ENCODE data around the gene LRRC4C. TPM values are rescaled to one million over a fixed set of nuclear protein-coding genes. Genes with fewer than 3 reads are reported as not detected.

LRRC4C gene
- total RNA-seq, 3 donors from 2014 or later (not counting 1 experiment from before 2014, with no cell fraction given), result not detected

DNA sequence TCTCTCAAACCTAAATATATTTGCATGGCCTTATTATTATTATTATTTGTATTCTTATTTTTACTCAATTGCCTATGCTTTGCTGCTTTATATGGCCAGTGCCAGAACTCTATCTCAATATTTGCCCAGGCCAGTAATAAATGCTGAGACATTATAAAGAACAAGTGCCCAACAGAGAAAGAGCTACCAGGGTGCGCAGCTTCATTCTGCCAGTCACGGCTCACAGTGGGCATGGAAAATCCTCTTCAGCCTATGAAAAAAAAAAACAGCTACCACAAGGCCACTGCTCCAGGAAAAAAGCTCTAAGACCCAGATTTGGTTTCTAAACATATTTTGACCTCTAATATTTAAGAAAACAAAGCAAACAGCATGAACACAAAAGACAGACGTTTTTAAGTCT lies 1223.6 kb downstream of the LRRC4C start:
- Histone ChIP-seq H3K4me1 (ENCODE audit: control insufficient read depth, insufficient read depth, low read length) (no peaks in the 10 kb centered on the region), H3K27me3 (ENCODE audit: control insufficient read depth, insufficient read depth, low read length) (no peaks in the 10 kb centered on the region), H3K4me3 (ENCODE audit: low read length) (no peak overlapping the region), H3K36me3 (ENCODE audit: control insufficient read depth, insufficient read depth, low read length) (no peaks in the 10 kb centered on the region), H3K9me3 (ENCODE audit: control insufficient read depth, insufficient read depth, low read length) (no peaks in the 10 kb centered on the region), H3K27ac (ENCODE audit: low read length) (no peak overlapping the region)
- ATAC-seq (no peak), DNase-seq (no peak)
- Mint-ChIP-seq H3K36me3 (no peaks in the 10 kb centered on the region), H3K4me3 (no peak overlapping the region), H3K27ac (no peak overlapping the region), H3K4me1 (no peaks in the 10 kb centered on the region), H3K27me3 (ENCODE audit: low read depth in 2 of 2) (no peaks in the 10 kb centered on the region), H3K9me3 (peaks cover 13 to 15% of the 10 kb centered on the region in 2 donors)
- TF ChIP-seq, protein P1, sequence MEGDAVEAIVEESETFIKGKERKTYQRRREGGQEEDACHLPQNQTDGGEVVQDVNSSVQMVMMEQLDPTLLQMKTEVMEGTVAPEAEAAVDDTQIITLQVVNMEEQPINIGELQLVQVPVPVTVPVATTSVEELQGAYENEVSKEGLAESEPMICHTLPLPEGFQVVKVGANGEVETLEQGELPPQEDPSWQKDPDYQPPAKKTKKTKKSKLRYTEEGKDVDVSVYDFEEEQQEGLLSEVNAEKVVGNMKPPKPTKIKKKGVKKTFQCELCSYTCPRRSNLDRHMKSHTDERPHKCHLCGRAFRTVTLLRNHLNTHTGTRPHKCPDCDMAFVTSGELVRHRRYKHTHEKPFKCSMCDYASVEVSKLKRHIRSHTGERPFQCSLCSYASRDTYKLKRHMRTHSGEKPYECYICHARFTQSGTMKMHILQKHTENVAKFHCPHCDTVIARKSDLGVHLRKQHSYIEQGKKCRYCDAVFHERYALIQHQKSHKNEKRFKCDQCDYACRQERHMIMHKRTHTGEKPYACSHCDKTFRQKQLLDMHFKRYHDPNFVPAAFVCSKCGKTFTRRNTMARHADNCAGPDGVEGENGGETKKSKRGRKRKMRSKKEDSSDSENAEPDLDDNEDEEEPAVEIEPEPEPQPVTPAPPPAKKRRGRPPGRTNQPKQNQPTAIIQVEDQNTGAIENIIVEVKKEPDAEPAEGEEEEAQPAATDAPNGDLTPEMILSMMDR (IDR thresholded peaks at IDR 0.05), result no peak
- intact Hi-C loops (cut with micrococcal nuclease), result no loop called here
- 75% methylated on average over 3 of the region's 3 CpGs for WGBS (ENCODE audit: insufficient coverage)

DNA sequence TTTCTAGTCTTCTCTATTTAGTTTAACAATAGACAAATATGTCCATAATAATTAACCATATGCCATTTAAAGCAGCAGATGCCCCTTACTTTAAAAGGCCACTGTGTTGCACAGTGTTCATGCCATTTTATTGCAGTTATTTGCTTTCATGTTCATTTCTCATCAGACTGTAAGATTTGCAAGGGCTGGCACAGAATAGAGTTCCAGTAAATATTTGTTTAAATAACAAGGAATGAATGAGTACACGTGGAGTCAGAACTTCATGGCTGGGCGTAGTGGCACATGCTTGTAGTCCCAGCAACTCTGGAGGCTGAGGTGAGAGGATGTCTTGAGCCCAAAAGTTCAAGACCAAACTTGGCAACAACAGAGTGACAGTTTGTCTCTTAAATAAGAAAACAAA lies 1228.6 kb downstream of the LRRC4C start:
- TF ChIP-seq, protein P1 (IDR thresholded peaks at IDR 0.05), result no peak
- H3K27ac Mint-ChIP-seq, result no peak overlapping the region
- Histone ChIP-seq H3K27ac (ENCODE audit: low read length) (no peak overlapping the region), H3K4me1 (ENCODE audit: control insufficient read depth, insufficient read depth, low read length) (no peaks in the 10 kb centered on the region), H3K4me3 (ENCODE audit: low read length) (no peak overlapping the region), H3K27me3 (ENCODE audit: control insufficient read depth, insufficient read depth, low read length) (no peaks in the 10 kb centered on the region), H3K9me3 (ENCODE audit: control insufficient read depth, insufficient read depth, low read length) (no peaks in the 10 kb centered on the region), H3K36me3 (ENCODE audit: control insufficient read depth, insufficient read depth, low read length) (no peaks in the 10 kb centered on the region)
- WGBS (ENCODE audit: insufficient coverage), result 94% methylated on average over 2 of the region's 2 CpGs
- intact Hi-C loops (cut with micrococcal nuclease), result no loop called here
- no peaks in the 10 kb centered on the region for H3K27me3 Mint-ChIP-seq (ENCODE audit: low read depth in 2 of 2)
- peaks cover 10 to 11% of the 10 kb centered on the region in 2 donors for H3K9me3 Mint-ChIP-seq
- H3K36me3 Mint-ChIP-seq, result no peaks in the 10 kb centered on the region
- no peak for DNase-seq
- no peak overlapping the region for H3K4me3 Mint-ChIP-seq
- no peaks in the 10 kb centered on the region for H3K4me1 Mint-ChIP-seq
- ATAC-seq, result no peak

DNA sequence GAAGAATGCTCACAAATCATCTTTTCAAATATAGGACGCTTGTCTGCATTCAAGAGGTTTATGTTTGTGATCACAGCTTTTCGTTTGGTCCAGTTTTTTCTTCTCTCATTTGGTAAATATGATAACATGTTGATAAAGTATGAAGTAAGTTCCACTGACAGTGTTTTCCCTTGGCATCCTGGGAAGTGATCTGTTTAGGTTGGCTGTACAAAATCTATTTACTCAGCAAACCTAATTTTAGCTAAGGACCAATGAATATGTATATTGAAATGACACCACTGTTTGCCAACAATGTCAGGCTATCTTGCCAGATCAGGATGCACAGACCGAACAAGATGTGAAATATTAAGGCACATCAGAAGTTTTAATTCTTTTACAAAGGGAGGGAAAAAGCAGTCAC lies 1230.8 kb downstream of the LRRC4C start:
- intact Hi-C loops (cut with micrococcal nuclease), result no loop called here
- Histone ChIP-seq H3K4me3 (ENCODE audit: low read length) (no peak overlapping the region), H3K27ac (ENCODE audit: low read length) (no peak overlapping the region), H3K9me3 (ENCODE audit: control insufficient read depth, insufficient read depth, low read length) (no peaks in the 10 kb centered on the region), H3K27me3 (ENCODE audit: control insufficient read depth, insufficient read depth, low read length) (no peaks in the 10 kb centered on the region), H3K4me1 (ENCODE audit: control insufficient read depth, insufficient read depth, low read length) (no peaks in the 10 kb centered on the region), H3K36me3 (ENCODE audit: control insufficient read depth, insufficient read depth, low read length) (no peaks in the 10 kb centered on the region)
- Mint-ChIP-seq H3K27ac (no peak overlapping the region), H3K27me3 (ENCODE audit: low read depth in 2 of 2) (no peaks in the 10 kb centered on the region), H3K4me1 (no peaks in the 10 kb centered on the region), H3K4me3 (no peak overlapping the region), H3K36me3 (no peaks in the 10 kb centered on the region), H3K9me3 (peaks cover 8 to 11% of the 10 kb centered on the region in 2 donors)
- WGBS (ENCODE audit: insufficient coverage), result 65% methylated on average over 3 of the region's 3 CpGs
- DNase-seq, result no peak
- TF ChIP-seq, protein P1 (IDR thresholded peaks at IDR 0.05), result no peak
- no peak for ATAC-seq

DNA sequence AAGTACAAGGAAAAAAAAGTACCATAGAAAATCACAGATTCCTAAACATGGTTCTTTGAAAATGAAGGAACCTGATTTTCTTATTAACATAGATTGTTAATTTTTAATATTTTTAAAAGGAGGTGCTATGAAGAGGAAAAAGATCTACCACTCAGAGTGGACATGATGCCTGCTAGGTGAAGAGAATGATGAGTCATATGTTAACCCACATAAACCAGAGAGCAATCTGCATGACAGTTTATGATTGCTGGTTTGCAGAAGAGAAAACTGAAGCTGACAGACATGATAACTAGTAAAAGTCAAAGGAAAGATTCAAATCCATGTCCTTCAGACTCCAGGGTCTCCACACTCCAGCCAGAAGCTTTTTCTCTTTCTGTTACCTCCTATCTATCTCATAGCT lies 1231.7 kb downstream of the LRRC4C start:
- intact Hi-C loops (cut with micrococcal nuclease), result no loop called here
- Histone ChIP-seq H3K4me1 (ENCODE audit: control insufficient read depth, insufficient read depth, low read length) (no peaks in the 10 kb centered on the region), H3K27ac (ENCODE audit: low read length) (no peak overlapping the region), H3K36me3 (ENCODE audit: control insufficient read depth, insufficient read depth, low read length) (no peaks in the 10 kb centered on the region), H3K27me3 (ENCODE audit: control insufficient read depth, insufficient read depth, low read length) (no peaks in the 10 kb centered on the region), H3K4me3 (ENCODE audit: low read length) (no peak overlapping the region), H3K9me3 (ENCODE audit: control insufficient read depth, insufficient read depth, low read length) (no peaks in the 10 kb centered on the region)
- ATAC-seq (no peak), DNase-seq (no peak)
- no peaks in the 10 kb centered on the region for H3K4me1 Mint-ChIP-seq
- no peak overlapping the region for H3K27ac Mint-ChIP-seq
- H3K27me3 Mint-ChIP-seq (ENCODE audit: low read depth in 2 of 2), result no peaks in the 10 kb centered on the region
- H3K36me3 Mint-ChIP-seq, result no peaks in the 10 kb centered on the region
- no peak overlapping the region for H3K4me3 Mint-ChIP-seq
- H3K9me3 Mint-ChIP-seq, result peaks cover 7 to 8% of the 10 kb centered on the region in 2 donors
- TF ChIP-seq, protein P1 (IDR thresholded peaks at IDR 0.05), result no peak

Measured in natural killer cell (primary cell).